ENCODE data around the gene MRPL46. TPM values are rescaled to one million over a fixed set of nuclear protein-coding genes. Genes with fewer than 3 reads are reported as not detected.

The MRPL46 gene
- total and polyA plus RNA-seq, 9 of the 15 experiments (the other 6 are each of a cell fraction or from before 2014, with no cell fraction given), result 41.2 to 72.2 (median 49.8) TPM

- TF ChIP-seq ZNF318 (IDR thresholded peaks at IDR 0.05; ENCODE audit: borderline replicate concordance in 1 of 2, low read depth in 1 of 2) (no peak), EWSR1 (IDR thresholded peaks at IDR 0.05; ENCODE audit: borderline replicate concordance, low read depth, partially characterized antibody) (no peak), HINFP (tag; conservative IDR thresholded peaks at IDR 0.05; ENCODE audit: low read depth) (no peak), POLR3A (IDR thresholded peaks at IDR 0.05; ENCODE audit: borderline replicate concordance, extremely low read depth, insufficient read depth, insufficient read length) (no peak), MLLT1 (IDR thresholded peaks at IDR 0.05) (no peak), ZNF3 (CRISPR knock-in tag; IDR thresholded peaks at IDR 0.05) (no peak), ATF4 (CRISPR knock-in tag; IDR thresholded peaks at IDR 0.05) (no peak), BHLHE40 (IDR thresholded peaks at IDR 0.05; ENCODE audit: low read length) (no peak), ZNF639 (CRISPR knock-in tag; conservative IDR thresholded peaks at IDR 0.05 in 1 of 2, IDR thresholded peaks at IDR 0.05 in 1 of 2) (no peak), BRF2 (IDR thresholded peaks at IDR 0.05; ENCODE audit: borderline replicate concordance, insufficient read depth, insufficient read length) (no peak)
Measured at GRCh38 chr15:88465633-88466224, 1.5 kb downstream of the MRPL46 start (continued).

Data from K562 (cell line).